Nephron progenitor cell (in vitro differentiated cells): ENCODE measurements around the gene FBXW2.

Experiments used
- DNase-seq: peaks from one replicate; pipeline ENCODE4 v3.0.0; 2021
- H3K27ac Mint-ChIP-seq: 2 replicates; pipeline ENCODE4 v1.8.0; 2021; ENCODE audit warnings: mild to moderate bottlenecking, moderate library complexity, mixed read lengths
- H3K27me3 Mint-ChIP-seq: 2 replicates; pipeline ENCODE4 v1.8.0; 2021; ENCODE audit warnings: mild to moderate bottlenecking, low read depth, mixed read lengths; ENCODE audit not compliant: poor library complexity
- H3K36me3 Mint-ChIP-seq: 2 replicates; pipeline ENCODE4 v1.8.0; 2021; ENCODE audit warnings: low read depth, mixed read lengths
- H3K4me1 Mint-ChIP-seq: 2 replicates; pipeline ENCODE4 v1.8.0; 2021; ENCODE audit warnings: mixed read lengths
- H3K4me3 Mint-ChIP-seq: 2 replicates; pipeline ENCODE4 v1.8.0; 2021; ENCODE audit warnings: mild to moderate bottlenecking, moderate library complexity, mixed read lengths
- H3K9me3 Mint-ChIP-seq: 2 replicates; pipeline ENCODE4 v1.8.0; 2021; ENCODE audit warnings: mild to moderate bottlenecking, moderate library complexity, mixed read lengths
- TF ChIP-seq, protein P1 (sequence below): fragments of 200-600 bp; sonication (generic); IDR thresholded peaks from 2 replicates; pipeline ENCODE4 v1.5.0; 2021; ENCODE audit warnings: antibody characterized with exemption

The FBXW2 gene

GRCh38 chr9:120792898-120793765 lies at the start of gene FBXW2:
Gene FBXW2 (minus strand): TSS chr9:120793416. CDS start chr9:120788258, 5,158 bp downstream.
- Mint-ChIP-seq H3K9me3 (no peaks in the 10 kb centered on the region), H3K27ac (peak within 1 kb of the TSS; percentile 97), H3K36me3 (peaks cover 15% of the 10 kb centered on the region), H3K27me3 (peaks cover 2% of the 10 kb centered on the region), H3K4me3 (peak within 1 kb of the TSS; percentile 98), H3K4me1 (peaks cover 39% of the 10 kb centered on the region)
- DNase-seq = peak; percentile 91
- TF ChIP-seq, protein P1, sequence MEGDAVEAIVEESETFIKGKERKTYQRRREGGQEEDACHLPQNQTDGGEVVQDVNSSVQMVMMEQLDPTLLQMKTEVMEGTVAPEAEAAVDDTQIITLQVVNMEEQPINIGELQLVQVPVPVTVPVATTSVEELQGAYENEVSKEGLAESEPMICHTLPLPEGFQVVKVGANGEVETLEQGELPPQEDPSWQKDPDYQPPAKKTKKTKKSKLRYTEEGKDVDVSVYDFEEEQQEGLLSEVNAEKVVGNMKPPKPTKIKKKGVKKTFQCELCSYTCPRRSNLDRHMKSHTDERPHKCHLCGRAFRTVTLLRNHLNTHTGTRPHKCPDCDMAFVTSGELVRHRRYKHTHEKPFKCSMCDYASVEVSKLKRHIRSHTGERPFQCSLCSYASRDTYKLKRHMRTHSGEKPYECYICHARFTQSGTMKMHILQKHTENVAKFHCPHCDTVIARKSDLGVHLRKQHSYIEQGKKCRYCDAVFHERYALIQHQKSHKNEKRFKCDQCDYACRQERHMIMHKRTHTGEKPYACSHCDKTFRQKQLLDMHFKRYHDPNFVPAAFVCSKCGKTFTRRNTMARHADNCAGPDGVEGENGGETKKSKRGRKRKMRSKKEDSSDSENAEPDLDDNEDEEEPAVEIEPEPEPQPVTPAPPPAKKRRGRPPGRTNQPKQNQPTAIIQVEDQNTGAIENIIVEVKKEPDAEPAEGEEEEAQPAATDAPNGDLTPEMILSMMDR = no peak

GRCh38 chr9:120841930-120842684 lies 48.9 kb upstream of the FBXW2 start:
- peak overlapping the region; percentile 98 for H3K27ac Mint-ChIP-seq
- no peak for DNase-seq
- TF ChIP-seq, protein P1 = no peak
- peaks cover 33% of the 10 kb centered on the region for H3K4me1 Mint-ChIP-seq
- peak overlapping the region; percentile 99 for H3K4me3 Mint-ChIP-seq
- peaks cover 50% of the 10 kb centered on the region for H3K9me3 Mint-ChIP-seq
- peaks cover 8% of the 10 kb centered on the region for H3K27me3 Mint-ChIP-seq
- peaks cover 69% of the 10 kb centered on the region for H3K36me3 Mint-ChIP-seq

GRCh38 chr9:120839146-120839545 lies 45.9 kb upstream of the FBXW2 start:
- no peak for DNase-seq
- H3K4me1 Mint-ChIP-seq = peaks cover 29% of the 10 kb centered on the region
- TF ChIP-seq, protein P1 = no peak
- peaks cover 37% of the 10 kb centered on the region for H3K9me3 Mint-ChIP-seq
- peak overlapping the region; percentile 7 for H3K4me3 Mint-ChIP-seq
- peak overlapping the region; percentile 44 for H3K27ac Mint-ChIP-seq
- H3K27me3 Mint-ChIP-seq = peaks cover 4% of the 10 kb centered on the region
- peaks cover 65% of the 10 kb centered on the region for H3K36me3 Mint-ChIP-seq

DNA sequence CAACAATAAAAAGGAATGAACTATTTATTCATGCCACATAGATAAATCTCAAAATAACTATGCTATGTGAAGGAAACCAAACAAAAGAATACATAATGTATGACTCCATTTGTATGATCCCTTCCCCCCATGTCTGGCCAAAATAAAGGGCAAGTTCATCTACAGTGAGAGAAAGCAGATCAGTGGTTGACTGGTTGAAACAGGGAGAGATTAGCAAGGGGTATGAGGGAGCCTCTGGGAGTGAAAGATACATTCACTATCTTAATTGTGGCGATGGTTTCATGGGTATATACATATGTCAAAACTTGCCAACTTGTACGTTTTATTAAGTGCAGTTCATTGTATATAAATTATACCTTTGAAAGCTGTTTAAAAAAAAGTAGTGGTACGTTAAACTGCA lies 44.7 kb upstream of the FBXW2 start:
- DNase-seq = no peak
- TF ChIP-seq, protein P1 = no peak

GRCh38 chr9:120833325-120833724 lies 40.1 kb upstream of the FBXW2 start:
- no peak for DNase-seq
- TF ChIP-seq, protein P1 = no peak
- Mint-ChIP-seq H3K27ac (no peak overlapping the region), H3K27me3 (no peaks in the 10 kb centered on the region), H3K4me3 (no peak overlapping the region), H3K4me1 (no peaks in the 10 kb centered on the region), H3K36me3 (peaks cover 62% of the 10 kb centered on the region), H3K9me3 (no peaks in the 10 kb centered on the region)

More for the DNA sequence above, 44.7 kb upstream of the FBXW2 start:
- Mint-ChIP-seq H3K27me3 (peaks cover 3% of the 10 kb centered on the region), H3K36me3 (peaks cover 64% of the 10 kb centered on the region), H3K9me3 (peaks cover 25% of the 10 kb centered on the region), H3K4me3 (no peak overlapping the region), H3K4me1 (peaks cover 28% of the 10 kb centered on the region), H3K27ac (peak overlapping the region; percentile 60)
